Erythroblast (primary cell): ENCODE measurements around the gene PSMG3.

Experiments used
- GATA1 ChIP-seq: IDR thresholded peaks from 2 replicates; pipeline ENCODE4 v1.6.1; 2011; ENCODE audit warnings: low read depth, mild to moderate bottlenecking, control low read depth, low read length, moderate library complexity
- POLR2A ChIP-seq: IDR thresholded peaks from 2 replicates; pipeline ENCODE4 v1.6.1; 2011; ENCODE audit warnings: mild to moderate bottlenecking, low read length

DNA sequence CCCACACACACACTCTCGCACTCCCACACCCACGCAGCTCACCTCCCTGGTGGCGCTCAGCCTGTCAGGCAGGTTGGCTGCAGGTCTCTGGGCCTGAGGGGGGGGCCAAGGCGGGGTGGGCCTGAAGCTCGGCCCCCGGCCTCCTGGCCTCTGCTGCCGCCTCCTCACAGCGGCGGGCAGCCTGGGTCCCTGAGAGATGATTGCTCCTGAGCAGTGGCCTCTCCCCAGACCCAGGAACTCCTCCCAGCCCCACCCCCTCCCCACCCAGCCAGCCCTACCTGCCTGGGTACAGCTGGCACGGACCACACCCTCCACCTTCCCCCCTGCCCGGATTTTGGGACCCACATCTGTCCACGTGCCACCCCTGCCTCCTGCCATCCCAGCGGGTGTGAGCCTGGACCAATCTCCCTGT, 9.2 kb downstream of the PSMG3 start:
- TF ChIP-seq POLR2A (no peak), GATA1 (no peak)
